ENCODE measurements around the gene SLC35E1. TPM values are rescaled to one million over a fixed set of nuclear protein-coding genes. Genes with fewer than 3 reads are reported as not detected.
A peak's percentile ranks its signal among the peaks of the same experiment; 100 is the strongest.

The SLC35E1 gene
- total RNA-seq, 1 experiment from 2014 or later, result 35.8 TPM

- Histone ChIP-seq H3K79me1 (ENCODE audit: insufficient read depth, low read depth, low read length, poor library complexity, severe bottlenecking) (peaks cover 12% of the 10 kb centered on the region), H3T11ph (ENCODE audit: low read length) (no peak overlapping the region), H2BK20ac (ENCODE audit: low read depth, low read length, poor library complexity, severe bottlenecking) (no peak overlapping the region), H3K4me2 (ENCODE audit: insufficient read depth, insufficient read length, low read length) (no peak overlapping the region), H3K27ac (ENCODE audit: insufficient read length, low read depth, low read length) (no peak overlapping the region), H2BK15ac (ENCODE audit: low read depth, low read length) (no peak overlapping the region), H4K20me1 (ENCODE audit: control insufficient read depth, insufficient read depth, insufficient read length) (peaks cover 4% of the 10 kb centered on the region), H3K27me3 (ENCODE audit: insufficient read depth, low read length) (no peaks in the 10 kb centered on the region), H2AFZ (ENCODE audit: low read length) (no peak overlapping the region), H3K23me2 (ENCODE audit: insufficient read length, low read depth, low read length, poor library complexity, severe bottlenecking) (no peaks in the 10 kb centered on the region), H4K91ac (ENCODE audit: insufficient read length, low read depth, low read length) (no peak overlapping the region), H3K14ac (ENCODE audit: insufficient read depth, low read length) (no peak overlapping the region; the same call in 1 of the 2 replicates), H3K23ac (ENCODE audit: insufficient read length, low read depth, low read length) (no peak overlapping the region), H3K4ac (ENCODE audit: low read depth, low read length) (no peak overlapping the region), H2BK120ac (ENCODE audit: low read depth, low read length, poor library complexity, severe bottlenecking) (no peak overlapping the region), H3K9ac (ENCODE audit: extremely low read depth, insufficient read length, low read length) (no peak overlapping the region), H2AK5ac (ENCODE audit: insufficient read length, low read length) (no peak overlapping the region), H3K9me3 (ENCODE audit: control insufficient read depth, low read depth, low read length) (no peaks in the 10 kb centered on the region), H4K8ac (replicated peaks; ENCODE audit: insufficient read length, low read depth, low read length) (no peak overlapping the region), H2BK12ac (ENCODE audit: insufficient read length, low read depth, low read length) (no peak overlapping the region), H3K56ac (ENCODE audit: insufficient read length, low read depth, low read length) (no peak overlapping the region), H3K4me1 (ENCODE audit: insufficient read depth, low read length) (no peaks in the 10 kb centered on the region), H3K79me2 (ENCODE audit: insufficient read depth, low read length) (peaks cover 19% of the 10 kb centered on the region; the same call in 1 of the 2 replicates), H2BK5ac (ENCODE audit: insufficient read length, low read length) (no peak overlapping the region), H4K5ac (ENCODE audit: insufficient read length, low read depth, low read length) (no peak overlapping the region), H3K18ac (ENCODE audit: insufficient read length, low read depth, low read length) (no peak overlapping the region)
- H3K9me3 Mint-ChIP-seq, result no peaks in the 10 kb centered on the region
- no CpG with 5 or more reads among the region's 5 CpGs for WGBS (ENCODE audit: extremely low coverage, insufficient read length, low lambda C conversion rate)
- peak overlapping the region in 1 of 3 experiments; percentile 44; a peak in 1 of 7 replicates for H3K27ac Mint-ChIP-seq
- peaks cover 0 to 6% of the 10 kb centered on the region in 2 experiments; a peak in 3 of 4 replicates for H3K4me1 Mint-ChIP-seq
- H3K27me3 Mint-ChIP-seq (ENCODE audit: low read depth), result no peaks in the 10 kb centered on the region
- H3K36me3 Mint-ChIP-seq (ENCODE audit: insufficient read depth in 1 of 3, low read depth in 3 of 3), result no peaks in the 10 kb centered on the region
- no peak for TF ChIP-seq CTCF (conservative IDR thresholded peaks at IDR 0.05)
- H3K4me3 Mint-ChIP-seq, result peak overlapping the region in 1 of 2 experiments; percentile 14; a peak in 1 of 5 replicates
- DNase-seq, result no peak
These were observed 28.6 kb upstream of the SLC35E1 start for GRCh38 chr19:16600824-16601223.
